ENCODE measurements around the gene CCDC127. TPM values are rescaled to one million over a fixed set of nuclear protein-coding genes. Genes with fewer than 3 reads are reported as not detected.

The CCDC127 gene
- total RNA-seq, 4 donors from 2014 or later, result 4.4 to 5.2 (median 4.8) TPM

DNA sequence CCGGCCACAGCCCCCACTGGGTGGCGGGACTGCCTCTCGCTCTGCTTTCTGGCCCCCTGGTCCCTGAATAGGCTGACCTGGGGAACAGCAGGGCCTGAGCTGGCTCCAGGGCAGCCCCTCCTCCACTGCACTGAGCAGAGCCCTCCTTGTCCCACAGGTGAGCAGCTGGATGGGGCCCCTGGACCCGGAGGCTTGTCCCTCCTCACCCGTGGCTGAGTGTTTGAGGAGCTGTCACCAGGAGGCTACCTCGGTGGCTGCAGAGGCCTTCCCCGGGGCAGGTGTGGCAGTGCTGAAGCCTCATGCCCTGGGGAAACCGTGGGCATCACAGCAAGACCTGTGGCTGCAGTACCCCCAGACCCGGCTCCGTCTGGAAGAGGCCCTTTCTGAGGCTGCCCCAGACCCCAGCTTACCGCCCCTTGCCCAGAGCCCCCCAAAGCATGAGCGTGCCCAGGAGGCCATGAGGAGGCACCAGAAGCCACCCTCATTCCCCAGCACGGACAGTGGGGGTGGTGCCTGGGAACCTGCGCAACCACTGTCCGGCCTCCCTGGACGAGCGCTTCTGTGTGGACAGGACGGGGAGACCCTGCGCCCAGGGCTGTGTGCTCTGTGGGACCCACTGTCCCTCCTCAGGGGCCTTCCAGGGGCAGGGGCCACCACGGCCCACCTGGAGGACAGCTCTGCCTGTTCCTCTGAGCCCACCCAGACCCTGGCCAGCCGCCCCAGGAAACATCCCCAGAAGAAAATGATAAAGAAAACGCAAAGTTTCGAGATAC is 55.2 kb downstream of the CCDC127 start:
- no peaks in the 10 kb centered on the region for H3K4me1 ChIP-seq
- H3K36me3 ChIP-seq, result no peaks in the 10 kb centered on the region
- no peak for TF ChIP-seq POLR2A (IDR thresholded peaks at IDR 0.05)
- TF ChIP-seq, protein P1, sequence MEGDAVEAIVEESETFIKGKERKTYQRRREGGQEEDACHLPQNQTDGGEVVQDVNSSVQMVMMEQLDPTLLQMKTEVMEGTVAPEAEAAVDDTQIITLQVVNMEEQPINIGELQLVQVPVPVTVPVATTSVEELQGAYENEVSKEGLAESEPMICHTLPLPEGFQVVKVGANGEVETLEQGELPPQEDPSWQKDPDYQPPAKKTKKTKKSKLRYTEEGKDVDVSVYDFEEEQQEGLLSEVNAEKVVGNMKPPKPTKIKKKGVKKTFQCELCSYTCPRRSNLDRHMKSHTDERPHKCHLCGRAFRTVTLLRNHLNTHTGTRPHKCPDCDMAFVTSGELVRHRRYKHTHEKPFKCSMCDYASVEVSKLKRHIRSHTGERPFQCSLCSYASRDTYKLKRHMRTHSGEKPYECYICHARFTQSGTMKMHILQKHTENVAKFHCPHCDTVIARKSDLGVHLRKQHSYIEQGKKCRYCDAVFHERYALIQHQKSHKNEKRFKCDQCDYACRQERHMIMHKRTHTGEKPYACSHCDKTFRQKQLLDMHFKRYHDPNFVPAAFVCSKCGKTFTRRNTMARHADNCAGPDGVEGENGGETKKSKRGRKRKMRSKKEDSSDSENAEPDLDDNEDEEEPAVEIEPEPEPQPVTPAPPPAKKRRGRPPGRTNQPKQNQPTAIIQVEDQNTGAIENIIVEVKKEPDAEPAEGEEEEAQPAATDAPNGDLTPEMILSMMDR (IDR thresholded peaks at IDR 0.05), result no peak
- H3K4me3 ChIP-seq (replicated peaks in 1 of 3), result no peak overlapping the region
- no peaks in the 10 kb centered on the region for H3K27me3 ChIP-seq
- intact Hi-C loops (cut with DNase I), result no loop called here
- DNase-seq, result no peak
- no peaks in the 10 kb centered on the region for H3K9me3 ChIP-seq
- H3K27ac ChIP-seq, result no peak overlapping the region
- WGBS, 2 donors, result 89 to 100% methylated on average over 6 to 8 of the region's 23 CpGs

DNA sequence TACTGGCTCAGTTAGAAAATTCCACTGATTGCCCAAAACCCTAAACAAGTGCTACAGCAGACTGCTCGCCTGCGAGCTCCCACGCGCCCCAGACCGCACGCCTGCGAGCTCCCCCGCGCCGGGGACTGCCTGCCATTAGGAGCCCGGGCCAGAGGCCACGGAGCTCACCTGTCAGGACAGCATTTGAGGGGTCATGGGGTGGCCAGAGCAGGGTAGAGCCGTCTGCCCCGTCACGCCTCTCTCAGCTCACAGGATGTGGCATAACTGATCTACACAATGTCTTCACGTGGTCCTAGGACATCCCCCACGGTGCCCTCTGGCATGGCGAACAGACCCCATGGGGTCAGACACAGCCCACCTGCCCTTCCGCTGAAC is 55.8 kb downstream of the CCDC127 start:
- no peaks in the 10 kb centered on the region for H3K9me3 ChIP-seq
- intact Hi-C loops (cut with DNase I), result no loop called here
- H3K36me3 ChIP-seq, result no peaks in the 10 kb centered on the region
- H3K27me3 ChIP-seq, result no peaks in the 10 kb centered on the region
- no peak overlapping the region for H3K27ac ChIP-seq
- 84 to 90% methylated on average over 14 of the region's 19 CpGs for WGBS, 2 donors
- H3K4me3 ChIP-seq (replicated peaks in 1 of 3), result no peak overlapping the region
- TF ChIP-seq POLR2A (IDR thresholded peaks at IDR 0.05), result no peak
- TF ChIP-seq, protein P1 (IDR thresholded peaks at IDR 0.05), result no peak
- no peaks in the 10 kb centered on the region for H3K4me1 ChIP-seq
- no peak for DNase-seq

DNA sequence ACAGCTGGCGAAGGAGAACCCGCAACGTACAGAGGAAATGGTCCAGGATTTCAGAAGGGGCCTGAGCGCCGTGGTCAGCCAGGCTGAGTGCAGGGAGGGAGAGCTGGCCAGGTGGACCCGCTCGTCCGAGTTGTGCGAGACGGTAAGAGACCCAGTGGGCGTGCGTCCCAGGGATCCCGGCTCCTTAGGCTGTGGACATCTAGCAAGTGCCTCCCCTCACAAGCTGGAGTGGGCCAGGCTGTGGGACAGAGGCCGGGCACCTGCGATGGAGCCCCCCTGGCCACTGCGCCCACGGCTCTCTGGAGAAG is 56.2 kb downstream of the CCDC127 start:
- 94 to 95% methylated on average over 13 to 17 of the region's 17 CpGs for WGBS, 2 donors
- Histone ChIP-seq H3K4me3 (replicated peaks in 1 of 3) (no peak overlapping the region), H3K36me3 (no peaks in the 10 kb centered on the region), H3K27ac (no peak overlapping the region), H3K9me3 (no peaks in the 10 kb centered on the region), H3K4me1 (no peaks in the 10 kb centered on the region), H3K27me3 (no peaks in the 10 kb centered on the region)
- intact Hi-C loops (cut with DNase I), result no loop called here
- no peak for TF ChIP-seq POLR2A (IDR thresholded peaks at IDR 0.05)
- TF ChIP-seq, protein P1 (IDR thresholded peaks at IDR 0.05), result no peak
- DNase-seq, result no peak

- Histone ChIP-seq H3K9me3 (no peaks in the 10 kb centered on the region), H3K27ac (no peak overlapping the region), H3K36me3 (no peaks in the 10 kb centered on the region), H3K4me3 (replicated peaks in 1 of 3) (no peak overlapping the region), H3K4me1 (no peaks in the 10 kb centered on the region), H3K27me3 (no peaks in the 10 kb centered on the region)
- DNase-seq, result no peak
- WGBS, 2 donors, result 94 to 95% methylated on average over 23 of the region's 23 CpGs
- TF ChIP-seq, protein P1 (IDR thresholded peaks at IDR 0.05), result no peak
- intact Hi-C loops (cut with DNase I), result no loop called here
Measured at GRCh38 chr5:160921-161802, 56.8 kb downstream of the CCDC127 start.

DNA sequence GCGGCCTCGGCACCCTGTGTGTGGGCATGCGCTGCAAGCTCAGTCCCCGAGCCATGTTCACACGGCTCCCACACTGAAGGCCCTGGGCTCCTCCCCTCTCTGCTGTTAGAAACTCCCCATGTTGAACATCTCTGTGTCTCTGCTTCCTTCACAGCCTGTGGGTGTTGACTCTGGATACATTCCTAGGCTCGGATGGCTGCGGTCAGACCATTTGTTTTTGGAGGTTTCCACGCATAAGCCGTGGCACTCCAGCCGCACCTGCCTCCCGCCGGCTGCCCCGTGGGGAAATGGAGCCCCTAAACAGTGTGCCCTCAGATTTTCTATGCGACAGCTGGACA is 57.8 kb downstream of the CCDC127 start:
- TF ChIP-seq, protein P1 (IDR thresholded peaks at IDR 0.05), result no peak
- no peak for TF ChIP-seq POLR2A (IDR thresholded peaks at IDR 0.05)
- H3K4me1 ChIP-seq, result no peaks in the 10 kb centered on the region
- intact Hi-C loops (cut with DNase I), result no loop called here
- 87 to 91% methylated on average over 14 of the region's 14 CpGs for WGBS, 2 donors
- no peak for DNase-seq
- no peaks in the 10 kb centered on the region for H3K27me3 ChIP-seq
- no peak overlapping the region for H3K4me3 ChIP-seq (replicated peaks in 1 of 3)
- no peaks in the 10 kb centered on the region for H3K36me3 ChIP-seq
- H3K27ac ChIP-seq, result no peak overlapping the region
- no peaks in the 10 kb centered on the region for H3K9me3 ChIP-seq
